Measurements from ENCODE around the gene KLHDC1. TPM values are rescaled to one million over a fixed set of nuclear protein-coding genes. Genes with fewer than 3 reads are reported as not detected.
"Not testable (repeated sequence)": the region's sequence is repeated elsewhere in the genome, so short reads cannot be mapped to it uniquely, and the experiment has no call there.

Gene KLHDC1
- polyA plus RNA-seq, 1 of the 3 experiments (the other 2 are of a cell fraction): 0.31 TPM

DNA sequence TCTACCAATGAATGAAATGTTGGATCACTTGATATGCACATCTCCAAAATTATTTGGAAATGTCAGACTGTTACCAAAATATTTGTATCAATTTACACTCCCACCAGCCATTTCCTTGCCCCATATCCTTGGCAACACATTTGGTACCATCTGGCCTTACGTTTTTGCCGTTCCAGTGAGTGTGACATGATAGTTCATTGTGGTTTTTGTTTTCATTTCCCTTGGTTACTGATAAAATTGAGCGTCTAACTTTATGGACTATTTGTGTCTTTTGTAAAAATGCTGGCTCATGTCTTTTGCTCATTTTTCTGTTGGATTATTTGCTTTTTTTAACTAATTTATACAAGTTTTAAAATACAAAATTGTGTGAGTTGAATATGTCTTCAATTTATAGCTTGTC lies 11.0 kb downstream of the KLHDC1 start (continued):
- no peak for TF ChIP-seq EZH2phosphoT487 (IDR thresholded peaks at IDR 0.05; ENCODE audit: borderline replicate concordance, low read depth)
- TF ChIP-seq, protein P1, sequence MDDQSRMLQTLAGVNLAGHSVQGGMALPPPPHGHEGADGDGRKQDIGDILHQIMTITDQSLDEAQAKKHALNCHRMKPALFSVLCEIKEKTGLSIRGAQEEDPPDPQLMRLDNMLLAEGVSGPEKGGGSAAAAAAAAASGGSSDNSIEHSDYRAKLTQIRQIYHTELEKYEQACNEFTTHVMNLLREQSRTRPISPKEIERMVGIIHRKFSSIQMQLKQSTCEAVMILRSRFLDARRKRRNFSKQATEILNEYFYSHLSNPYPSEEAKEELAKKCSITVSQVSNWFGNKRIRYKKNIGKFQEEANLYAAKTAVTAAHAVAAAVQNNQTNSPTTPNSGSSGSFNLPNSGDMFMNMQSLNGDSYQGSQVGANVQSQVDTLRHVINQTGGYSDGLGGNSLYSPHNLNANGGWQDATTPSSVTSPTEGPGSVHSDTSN (IDR thresholded peaks at IDR 0.05): no peak
- no peak for TF ChIP-seq TCF12 (IDR thresholded peaks at IDR 0.05)
- no peak for TF ChIP-seq GATA2 (CRISPR knock-in tag; IDR thresholded peaks at IDR 0.05)
- TF ChIP-seq JUND (IDR thresholded peaks at IDR 0.05): no peak
- no peak for TF ChIP-seq RAD21 (IDR thresholded peaks at IDR 0.05; ENCODE audit: low read length)
- TF ChIP-seq FOXM1 (IDR thresholded peaks at IDR 0.05; ENCODE audit: low read depth): no peak

GRCh38 chr14:49704471-49704870 lies 11.6 kb downstream of the KLHDC1 start:
- H2AFZ ChIP-seq (ENCODE audit: low read depth); H3K9ac ChIP-seq; H3K27me3 ChIP-seq (ENCODE audit: insufficient read depth); H3K4me3 ChIP-seq (ENCODE audit: low read depth in 2 of 2, low read length in 1 of 2); H3F3A ChIP-seq (replicated peaks; ENCODE audit: insufficient read depth); H3K79me2 ChIP-seq (ENCODE audit: insufficient read depth); H3K27ac ChIP-seq (ENCODE audit: low read depth in 2 of 2, low read length in 1 of 2); H3K4me1 ChIP-seq (ENCODE audit: control insufficient read depth in 1 of 2, insufficient read depth in 2 of 2, low read depth in 1 of 2, low read length in 1 of 2); H4K20me1 ChIP-seq (ENCODE audit: insufficient read depth); H3K9me2 ChIP-seq; H3K4me2 ChIP-seq; H3K9me3 ChIP-seq; DNase-seq; POLR2A ChIA-PET; CTCF ChIA-PET; H3K36me3 ChIP-seq (replicated peaks in 1 of 2; ENCODE audit: control insufficient read depth in 1 of 2, insufficient read depth in 2 of 2, low read length in 1 of 2): not testable (repeated sequence)
- WGBS (ENCODE audit: low lambda C conversion rate): 83% methylated on average over 4 of the region's 4 CpGs

DNA sequence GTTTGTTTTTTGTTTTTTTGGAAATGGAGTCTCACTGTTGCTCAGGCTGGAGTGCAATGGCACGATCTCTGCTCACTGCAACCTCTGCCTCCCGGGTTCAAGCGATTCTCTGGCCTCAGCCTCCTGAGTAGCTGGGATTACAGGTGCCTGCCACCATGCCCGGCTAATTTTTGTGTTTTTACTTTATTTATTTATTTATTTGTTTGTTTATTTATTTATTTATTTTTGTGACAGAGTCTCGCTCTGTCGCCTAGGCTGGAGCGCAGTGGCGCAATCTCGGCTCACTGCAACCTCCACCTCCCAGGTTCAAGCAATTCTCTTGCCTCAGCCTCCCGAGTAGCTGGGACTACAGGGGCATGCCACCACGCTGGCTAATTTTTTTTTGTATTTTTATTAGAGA lies 18.1 kb downstream of the KLHDC1 start:
- H3K36me3 ChIP-seq (replicated peaks in 1 of 2; ENCODE audit: control insufficient read depth in 1 of 2, insufficient read depth in 2 of 2, low read length in 1 of 2); H3K4me2 ChIP-seq; H3K27me3 ChIP-seq (ENCODE audit: insufficient read depth); H3K4me1 ChIP-seq (ENCODE audit: control insufficient read depth in 1 of 2, insufficient read depth in 2 of 2, low read depth in 1 of 2, low read length in 1 of 2); H3F3A ChIP-seq (replicated peaks; ENCODE audit: insufficient read depth); DNase-seq; H3K9ac ChIP-seq; H3K9me3 ChIP-seq; H3K79me2 ChIP-seq (ENCODE audit: insufficient read depth); H3K9me2 ChIP-seq; H2AFZ ChIP-seq (ENCODE audit: low read depth); H3K27ac ChIP-seq (ENCODE audit: low read depth in 2 of 2, low read length in 1 of 2); POLR2A ChIA-PET; H4K20me1 ChIP-seq (ENCODE audit: insufficient read depth); H3K4me3 ChIP-seq (ENCODE audit: low read depth in 2 of 2, low read length in 1 of 2): not testable (repeated sequence)
- WGBS (ENCODE audit: low lambda C conversion rate): 91% methylated on average over 11 of the region's 11 CpGs
- CTCF ChIA-PET: interaction anchor here (1.6 kb wide), 1 partner anchor 77 kb away, joined by 5 read pairs; the partner anchor contains the start of gene DNAAF2

DNA sequence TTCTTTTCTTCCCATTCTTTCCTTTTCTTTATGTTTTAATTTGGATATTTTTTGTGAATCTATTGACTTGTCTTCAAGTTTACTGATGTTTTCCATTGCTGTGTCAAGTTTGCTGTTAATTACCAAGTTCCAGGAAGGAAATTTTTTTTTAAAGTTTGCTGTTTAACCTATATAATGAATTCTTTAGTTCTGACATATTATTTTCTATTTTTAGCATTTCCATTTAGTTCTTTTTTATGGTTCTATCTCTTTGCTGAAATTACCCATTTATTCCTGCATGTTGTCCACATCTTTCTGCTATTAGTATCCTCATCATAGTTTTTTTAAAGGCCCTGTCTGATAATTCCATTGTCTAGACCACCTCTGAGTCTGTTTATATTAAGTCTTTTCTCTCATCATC lies 27.8 kb downstream of the KLHDC1 start:
- Histone ChIP-seq H3K4me2 (no peak overlapping the region), H2AFZ (ENCODE audit: low read depth) (no peak overlapping the region), H3K4me1 (ENCODE audit: control insufficient read depth in 1 of 2, insufficient read depth in 2 of 2, low read depth in 1 of 2, low read length in 1 of 2) (no peaks in the 10 kb centered on the region), H3K27me3 (ENCODE audit: insufficient read depth) (no peaks in the 10 kb centered on the region), H3K9me2 (no peaks in the 10 kb centered on the region), H3K9me3 (no peaks in the 10 kb centered on the region), H3K36me3 (replicated peaks in 1 of 2; ENCODE audit: control insufficient read depth in 1 of 2, insufficient read depth in 2 of 2, low read length in 1 of 2) (peaks cover 0 to 5% of the 10 kb centered on the region in 2 experiments), H3F3A (replicated peaks; ENCODE audit: insufficient read depth) (no peaks in the 10 kb centered on the region), H3K27ac (ENCODE audit: low read depth in 2 of 2, low read length in 1 of 2) (no peak overlapping the region), H3K79me2 (ENCODE audit: insufficient read depth) (no peaks in the 10 kb centered on the region), H3K4me3 (ENCODE audit: low read depth in 2 of 2, low read length in 1 of 2) (no peak overlapping the region), H3K9ac (no peak overlapping the region), H4K20me1 (ENCODE audit: insufficient read depth) (no peaks in the 10 kb centered on the region)
- no peak for DNase-seq
- TF ChIP-seq GABPA (IDR thresholded peaks at IDR 0.05; ENCODE audit: low read depth) (no peak), NFIC (IDR thresholded peaks at IDR 0.05; ENCODE audit: borderline replicate concordance) (no peak), NRF1 (IDR thresholded peaks at IDR 0.05; ENCODE audit: low read depth, low read length) (no peak)
- TF ChIP-seq, protein P2, sequence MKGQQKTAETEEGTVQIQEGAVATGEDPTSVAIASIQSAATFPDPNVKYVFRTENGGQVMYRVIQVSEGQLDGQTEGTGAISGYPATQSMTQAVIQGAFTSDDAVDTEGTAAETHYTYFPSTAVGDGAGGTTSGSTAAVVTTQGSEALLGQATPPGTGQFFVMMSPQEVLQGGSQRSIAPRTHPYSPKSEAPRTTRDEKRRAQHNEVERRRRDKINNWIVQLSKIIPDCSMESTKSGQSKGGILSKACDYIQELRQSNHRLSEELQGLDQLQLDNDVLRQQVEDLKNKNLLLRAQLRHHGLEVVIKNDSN (IDR thresholded peaks at IDR 0.05; ENCODE audit: borderline replicate concordance, low read depth): no peak
- ChIA-PET POLR2A (no interaction called here), CTCF (no interaction called here)

DNA sequence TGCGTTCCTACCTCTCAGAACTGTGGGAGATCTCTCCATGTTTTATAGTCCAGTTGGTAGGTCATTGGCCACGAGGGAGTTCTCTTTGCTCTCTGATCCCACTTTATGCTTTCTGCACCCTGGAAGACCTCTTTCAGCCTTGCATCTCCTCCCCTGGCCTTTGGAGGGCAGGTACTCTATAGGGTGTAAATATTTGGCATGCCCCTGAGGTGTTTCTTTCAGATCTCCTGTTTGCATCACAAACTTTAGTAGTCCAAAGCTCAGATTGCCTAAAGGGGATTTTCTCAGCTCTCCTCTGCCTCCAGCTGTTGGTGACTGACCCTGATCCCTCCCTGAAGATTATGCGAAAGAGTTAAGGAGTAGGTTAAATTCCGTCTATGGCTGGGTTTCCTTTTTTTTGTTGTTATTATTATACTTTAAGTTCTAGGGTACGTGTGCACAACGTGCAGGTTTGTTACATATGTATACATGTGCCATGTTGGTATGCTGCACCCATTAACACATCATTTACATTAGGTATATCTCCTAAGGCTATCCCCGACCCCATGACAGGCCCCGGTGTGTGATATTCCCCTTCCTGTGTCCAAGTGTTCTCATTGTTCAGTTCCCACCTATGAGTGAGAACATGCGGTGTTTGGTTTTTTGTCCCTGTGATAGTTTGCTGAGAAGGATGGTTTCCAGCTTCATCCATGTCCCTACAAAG lies 29.0 kb downstream of the KLHDC1 start:
- H3K9me3 ChIP-seq; H3K4me3 ChIP-seq (ENCODE audit: low read depth in 2 of 2, low read length in 1 of 2); CTCF ChIA-PET; H4K20me1 ChIP-seq (ENCODE audit: insufficient read depth); POLR2A ChIA-PET; DNase-seq; H3F3A ChIP-seq (replicated peaks; ENCODE audit: insufficient read depth); H3K4me1 ChIP-seq (ENCODE audit: control insufficient read depth in 1 of 2, insufficient read depth in 2 of 2, low read depth in 1 of 2, low read length in 1 of 2); H3K9ac ChIP-seq; H3K27ac ChIP-seq (ENCODE audit: low read depth in 2 of 2, low read length in 1 of 2); H3K36me3 ChIP-seq (replicated peaks in 1 of 2; ENCODE audit: control insufficient read depth in 1 of 2, insufficient read depth in 2 of 2, low read length in 1 of 2); H3K79me2 ChIP-seq (ENCODE audit: insufficient read depth); H2AFZ ChIP-seq (ENCODE audit: low read depth); H3K27me3 ChIP-seq (ENCODE audit: insufficient read depth); H3K9me2 ChIP-seq; H3K4me2 ChIP-seq: not testable (repeated sequence)
- 76% methylated on average over 9 of the region's 9 CpGs for WGBS (ENCODE audit: low lambda C conversion rate)

Measured in SK-N-SH (cell line).